ENCODE data around the gene PPP1R16B.

Gene PPP1R16B

GRCh38 chr20:38875175-38875993, 69.9 kb downstream of the PPP1R16B start:
- FAIRE-seq (no peak), DNase-seq (ENCODE audit: insufficient read length, low spot score) (no peak)
- no peak for TF ChIP-seq POLR2A (IDR thresholded peaks at IDR 0.05; ENCODE audit: low read depth, low read length)

GRCh38 chr20:38877483-38877882, 72.0 kb downstream of the PPP1R16B start:
- TF ChIP-seq POLR2A (IDR thresholded peaks at IDR 0.05; ENCODE audit: low read depth, low read length) = no peak
- DNase-seq (ENCODE audit: insufficient read length, low spot score) (no peak), FAIRE-seq (no peak)

- FAIRE-seq (no peak), DNase-seq (ENCODE audit: insufficient read length, low spot score) (no peak)
These were observed 73.4 kb downstream of the PPP1R16B start for GRCh38 chr20:38878866-38879265.

GRCh38 chr20:38880952-38881735, 75.6 kb downstream of the PPP1R16B start:
- DNase-seq (ENCODE audit: insufficient read length, low spot score) (no peak), FAIRE-seq (no peak)
- no peak for TF ChIP-seq POLR2A (IDR thresholded peaks at IDR 0.05; ENCODE audit: low read depth, low read length)

More at GRCh38 chr20:38878866-38879265, 73.4 kb downstream of the PPP1R16B start:
- no peak for TF ChIP-seq POLR2A (IDR thresholded peaks at IDR 0.05; ENCODE audit: low read depth, low read length)

GRCh38 chr20:38881806-38882440, 76.4 kb downstream of the PPP1R16B start:
- no peak for FAIRE-seq
- no peak for TF ChIP-seq POLR2A (IDR thresholded peaks at IDR 0.05; ENCODE audit: low read depth, low read length)

GRCh38 chr20:38882600-38882999, 77.1 kb downstream of the PPP1R16B start:
- no peak for TF ChIP-seq POLR2A (IDR thresholded peaks at IDR 0.05; ENCODE audit: low read depth, low read length)
- DNase-seq (ENCODE audit: insufficient read length, low spot score) (no peak), FAIRE-seq (no peak)

More at GRCh38 chr20:38881806-38882440, 76.4 kb downstream of the PPP1R16B start:
- DNase-seq (ENCODE audit: insufficient read length, low spot score) = no peak

- no peak for FAIRE-seq
- DNase-seq (ENCODE audit: insufficient read length, low spot score) = no peak
- TF ChIP-seq POLR2A (IDR thresholded peaks at IDR 0.05; ENCODE audit: low read depth, low read length) = no peak; the same call in 1 of the 2 replicates
These were observed 77.8 kb downstream of the PPP1R16B start for GRCh38 chr20:38883081-38883980.

- DNase-seq (ENCODE audit: insufficient read length, low spot score) (no peak), FAIRE-seq (no peak)
- TF ChIP-seq POLR2A (IDR thresholded peaks at IDR 0.05; ENCODE audit: low read depth, low read length) = no peak
These were observed 78.7 kb downstream of the PPP1R16B start for GRCh38 chr20:38883981-38884733.

GRCh38 chr20:38885357-38885756, 79.9 kb downstream of the PPP1R16B start:
- no peak for FAIRE-seq
- DNase-seq (ENCODE audit: insufficient read length, low spot score) = no peak
- TF ChIP-seq POLR2A (IDR thresholded peaks at IDR 0.05; ENCODE audit: low read depth, low read length) = no peak

- DNase-seq (ENCODE audit: insufficient read length, low spot score) = no peak
- TF ChIP-seq POLR2A (IDR thresholded peaks at IDR 0.05; ENCODE audit: low read depth, low read length) = no peak
- no peak for FAIRE-seq
These were observed 82.7 kb downstream of the PPP1R16B start for GRCh38 chr20:38888059-38888831.

GRCh38 chr20:38889050-38889449, 83.6 kb downstream of the PPP1R16B start:
- FAIRE-seq (no peak), DNase-seq (ENCODE audit: insufficient read length, low spot score) (no peak)
- TF ChIP-seq POLR2A (IDR thresholded peaks at IDR 0.05; ENCODE audit: low read depth, low read length) = no peak

Measured in H54 (cell line).